H1 (cell line): ENCODE results near the gene DPYD. TPM values are rescaled to one million over a fixed set of nuclear protein-coding genes. Genes with fewer than 3 reads are reported as not detected.

ENCODE experiments used
- CTCF ChIA-PET: fragments of 300-600 bp; sonication (Branson Sonifier 250); formaldehyde crosslinking; loops from one replicate; lab custom pipeline; 2021; ENCODE audit not compliant: partially characterized antibody; lab: Charles Lee
- POLR2A ChIA-PET: fragments of 300-600 bp; sonication (Branson Sonifier 250); formaldehyde crosslinking; loops from one replicate; lab custom pipeline; 2021; ENCODE audit warnings: inconsistent platforms; ENCODE audit not compliant: partially characterized antibody; lab: Charles Lee
- DNase-seq, 2 experiments: peaks; one replicate each; pipeline versions ENCODE4 v3.0.0 to v3.0.0-alpha.2; 2010 to 2022; ENCODE audit warnings: low spot score in 2 of 2, low read depth in 1 of 2, mixed read lengths in 1 of 2
- FAIRE-seq: peaks from 2 replicates; lab custom pipeline; 2011; peaks lifted over from hg19 to GRCh38; lab: Jason Lieb, UNC
- H2AFZ ChIP-seq: 2 replicates; pipeline ENCODE4 v1.8.1; 2012; ENCODE audit warnings: low read length, inconsistent platforms
- H2AK5ac ChIP-seq: 2 replicates; pipeline ENCODE4 v1.6.1; 2013; ENCODE audit warnings: low read depth, low read length
- H2BK120ac ChIP-seq: replicated peaks from 2 replicates; pipeline ENCODE3; 2013; ENCODE audit warnings: low read depth, low read length, inconsistent platforms
- H2BK12ac ChIP-seq: 2 replicates; pipeline ENCODE4 v1.6.1; 2013; ENCODE audit warnings: low read depth, low read length
- H2BK15ac ChIP-seq: 2 replicates; pipeline ENCODE4 v1.6.1; 2013; ENCODE audit warnings: low read length
- H2BK20ac ChIP-seq: 2 replicates; pipeline ENCODE4 v1.6.1; 2013; ENCODE audit warnings: low read length
- H2BK5ac ChIP-seq: 2 replicates; pipeline ENCODE4 v1.6.1; 2013; ENCODE audit warnings: low read depth, low read length
- H3K14ac ChIP-seq: 2 replicates; pipeline ENCODE4 v1.6.1; 2013; ENCODE audit warnings: inconsistent platforms; ENCODE audit not compliant: insufficient read length
- H3K18ac ChIP-seq: 2 replicates; pipeline ENCODE4 v1.6.1; 2013; ENCODE audit warnings: low read length; ENCODE audit errors: extremely low read depth
- H3K23ac ChIP-seq: 2 replicates; pipeline ENCODE4 v1.6.1; 2013; ENCODE audit warnings: inconsistent platforms; ENCODE audit not compliant: insufficient read length
- H3K23me2 ChIP-seq: 2 replicates; pipeline ENCODE4 v1.6.1; 2013; ENCODE audit warnings: low read depth, low read length
- H3K27ac ChIP-seq: 2 replicates; pipeline ENCODE4 v1.6.1; 2011; ENCODE audit warnings: low read depth, low read length, inconsistent platforms
- H3K27me3 ChIP-seq, 4 experiments: replicated peaks in 1 of 4; 1 replicate in 1 of 4; 2 replicates in 3 of 4; pipeline versions ENCODE4 v1.6.1 to v1.8.1; 2011 to 2013; ENCODE audit warnings: low read length in 3 of 4, mild to moderate bottlenecking in 3 of 4, inconsistent platforms in 2 of 4, mixed read lengths in 2 of 4, moderate library complexity in 1 of 4; ENCODE audit not compliant: control insufficient read depth in 3 of 4, insufficient read depth in 3 of 4; ENCODE audit errors: extremely low read depth in 1 of 4
- H3K36me3 ChIP-seq, 4 experiments: 2 replicates each; pipeline versions ENCODE4 v1.6.1 to v1.8.1; 2011 to 2013; ENCODE audit warnings: mild to moderate bottlenecking in 4 of 4, low read length in 3 of 4, moderate library complexity in 2 of 4, control low read depth in 1 of 4, inconsistent platforms in 1 of 4; ENCODE audit not compliant: insufficient read depth in 4 of 4, control insufficient read depth in 2 of 4
- H3K4ac ChIP-seq: replicated peaks from 2 replicates; pipeline ENCODE3; 2013; ENCODE audit warnings: low read length, low read depth, mixed read lengths, inconsistent platforms; ENCODE audit not compliant: insufficient read length
- H3K4me1 ChIP-seq, 4 experiments: replicated peaks in 1 of 4; 1 replicate in 1 of 4; 2 replicates in 3 of 4; pipeline versions ENCODE4 v1.6.1 to v1.8.1; 2011 to 2013; ENCODE audit warnings: low read length in 3 of 4, inconsistent platforms in 2 of 4, mixed read lengths in 1 of 4; ENCODE audit not compliant: insufficient read depth in 4 of 4, control insufficient read depth in 3 of 4
- H3K4me2 ChIP-seq, 2 experiments: 2 replicates each; pipeline versions ENCODE4 v1.6.1 to v1.8.1; 2011 to 2013; ENCODE audit warnings: low read depth in 2 of 2, low read length in 2 of 2, control low read depth in 1 of 2, inconsistent platforms in 1 of 2, mild to moderate bottlenecking in 1 of 2; ENCODE audit not compliant: insufficient read depth in 1 of 2
- H3K4me3 ChIP-seq, 4 experiments: fragments of 200-600, 300-600 bp in 1 of 4; sonication (generic), shearing (Covaris generic), sonication (Bioruptor Twin) in 1 of 4; 2 replicates each; pipeline versions ENCODE4 v1.5.1 to v1.8.1; 2011 to 2016; ENCODE audit warnings: low read length in 4 of 4, low read depth in 3 of 4, control low read depth in 2 of 4, inconsistent platforms in 2 of 4, mild to moderate bottlenecking in 2 of 4, mixed read lengths in 1 of 4, moderate library complexity in 1 of 4; ENCODE audit not compliant: insufficient read depth in 2 of 4; ENCODE audit errors: extremely low read depth in 1 of 4
- H3K56ac ChIP-seq: replicated peaks from 2 replicates; pipeline ENCODE3; 2013; ENCODE audit warnings: low read depth, mild to moderate bottlenecking, mixed read lengths, low read length, inconsistent platforms; ENCODE audit not compliant: insufficient read length
- H3K79me1 ChIP-seq: 2 replicates; pipeline ENCODE4 v1.6.1; 2013; ENCODE audit warnings: low read depth, low read length, control low read depth
- H3K79me2 ChIP-seq, 2 experiments: 2 replicates each; pipeline versions ENCODE4 v1.6.1 to v1.8.1; 2012 to 2013; ENCODE audit warnings: low read length in 2 of 2, mild to moderate bottlenecking in 2 of 2, inconsistent platforms in 1 of 2; ENCODE audit not compliant: insufficient read depth in 2 of 2, control insufficient read depth in 1 of 2
- H3K9ac ChIP-seq, 4 experiments: replicated peaks in 1 of 4; 1 replicate in 1 of 4; 2 replicates in 3 of 4; pipeline versions ENCODE4 v1.6.1 to v1.8.1; 2011 to 2013; ENCODE audit warnings: low read depth in 3 of 4, low read length in 3 of 4, control low read depth in 2 of 4, mild to moderate bottlenecking in 2 of 4, moderate library complexity in 2 of 4, inconsistent platforms in 1 of 4; ENCODE audit errors: extremely low read depth in 1 of 4
- H3K9me3 ChIP-seq, 2 experiments: 2 replicates each; pipeline versions ENCODE4 v1.6.1 to v1.8.1; 2012 to 2013; ENCODE audit warnings: mild to moderate bottlenecking in 2 of 2, moderate library complexity in 2 of 2, control low read depth in 1 of 2, inconsistent platforms in 1 of 2, low read depth in 1 of 2, low read length in 1 of 2, mixed read lengths in 1 of 2; ENCODE audit not compliant: insufficient read depth in 2 of 2
- H4K20me1 ChIP-seq, 2 experiments: replicated peaks in 1 of 2; 2 replicates each; pipeline versions ENCODE3 to v1.8.1; 2011 to 2013; ENCODE audit warnings: inconsistent platforms in 2 of 2, low read length in 2 of 2, mild to moderate bottlenecking in 1 of 2; ENCODE audit not compliant: insufficient read depth in 2 of 2, control insufficient read depth in 1 of 2
- H4K5ac ChIP-seq: 2 replicates; pipeline ENCODE4 v1.6.1; 2013; ENCODE audit warnings: low read length, low read depth, mixed read lengths, inconsistent platforms; ENCODE audit not compliant: insufficient read length
- H4K8ac ChIP-seq: 2 replicates; pipeline ENCODE4 v1.8.0; 2013; ENCODE audit warnings: mild to moderate bottlenecking, moderate library complexity, low read length, inconsistent platforms; ENCODE audit not compliant: insufficient read depth; ENCODE audit errors: extremely low read depth
- H4K91ac ChIP-seq: replicated peaks from 2 replicates; pipeline ENCODE3; 2013; ENCODE audit warnings: low read length, mixed read lengths, inconsistent platforms; ENCODE audit not compliant: insufficient read length
- ATF3 ChIP-seq: IDR thresholded peaks from 2 replicates; pipeline ENCODE4 v1.6.1; 2011; ENCODE audit warnings: low read depth, mild to moderate bottlenecking, low read length; ENCODE audit not compliant: insufficient read depth
- CBX5 ChIP-seq: fragments of 300-800, 300-1000 bp; sonication (generic); IDR thresholded peaks from 2 replicates; pipeline ENCODE4 v1.7.1; 2016; ENCODE audit warnings: antibody characterized with exemption, low read length, low read depth
- CBX8 ChIP-seq: fragments of 300-800, 300-1000 bp; sonication (generic); IDR thresholded peaks from 2 replicates; pipeline ENCODE4 v1.7.1; 2016; ENCODE audit warnings: low read depth, low read length, borderline replicate concordance
- CEBPB ChIP-seq: IDR thresholded peaks from 2 replicates; pipeline ENCODE4 v1.6.1; 2012; ENCODE audit warnings: low read depth, low read length
- CHD2 ChIP-seq: IDR thresholded peaks from 2 replicates; pipeline ENCODE4 v1.6.1; 2012; ENCODE audit warnings: low read length, improper control_type of control experiment
- EGR1 ChIP-seq: IDR thresholded peaks from 2 replicates; pipeline ENCODE4 v1.6.1; 2011; ENCODE audit warnings: low read depth, low read length, borderline replicate concordance
- KDM1A ChIP-seq: fragments of 200-600, 300-600 bp; sonication (generic); IDR thresholded peaks from 2 replicates; pipeline ENCODE4 v1.7.1; 2016; ENCODE audit warnings: mild to moderate bottlenecking, low read length, borderline replicate concordance
- NRF1 ChIP-seq: IDR thresholded peaks from 2 replicates; pipeline ENCODE4 v1.6.1; 2011; ENCODE audit warnings: mild to moderate bottlenecking, low read depth, low read length, improper control_type of control experiment
- PHF8 ChIP-seq: fragments of 200-600 bp; sonication (generic); conservative IDR thresholded peaks from 2 replicates; pipeline ENCODE4 v1.7.1; 2012; ENCODE audit warnings: low read depth, mild to moderate bottlenecking, inconsistent platforms, low read length, moderate library complexity
- POLR2AphosphoS5 ChIP-seq: IDR thresholded peaks from 2 replicates; pipeline ENCODE4 v1.6.1; 2011; ENCODE audit warnings: low read depth, low read length
- POU5F1 ChIP-seq: IDR thresholded peaks from 2 replicates; pipeline ENCODE4 v1.6.1; 2011; ENCODE audit warnings: low read depth, mild to moderate bottlenecking, low read length, moderate library complexity
- RFX5 ChIP-seq: IDR thresholded peaks from 2 replicates; pipeline ENCODE4 v1.6.1; 2011; ENCODE audit warnings: low read depth, low read length, improper control_type of control experiment, borderline replicate concordance
- SAP30 ChIP-seq: fragments of 300-600 bp; sonication (generic); IDR thresholded peaks from 2 replicates; pipeline ENCODE4 v1.7.1; 2012; ENCODE audit warnings: low read length, moderate library complexity, mild to moderate bottlenecking, inconsistent platforms; ENCODE audit not compliant: insufficient read depth, insufficient replicate concordance
- TAF7 ChIP-seq: optimal IDR thresholded peaks from 2 replicates; pipeline ENCODE3; 2011; ENCODE audit warnings: low read depth, mild to moderate bottlenecking, inconsistent platforms, low read length, moderate library complexity, borderline replicate concordance
- TCF12 ChIP-seq: IDR thresholded peaks from 2 replicates; pipeline ENCODE4 v1.6.1; 2011; ENCODE audit warnings: low read depth, mild to moderate bottlenecking, low read length
- ZNF274 ChIP-seq: IDR thresholded peaks from 2 replicates; pipeline ENCODE4 v1.7.0; 2012; ENCODE audit warnings: low read length, borderline replicate concordance; ENCODE audit errors: extremely low read depth
- polyA plus RNA-seq, 7 experiments: library from polyadenylated mRNA; depleted of rRNA in 3 of 7; stranded (reverse) in 5 of 7; unstranded in 2 of 7; fragments of >200 nt in 5 of 7; fragments of 200-250 nt in 2 of 7; gene quantifications; 1 replicate in 5 of 7; 2 replicates in 1 of 7; 4 replicates in 1 of 7; pipeline versions ENCODE4 v1.2.1 to v1.2.3, GENCODE V29; 2011 to 2013; ENCODE audit warnings: missing spikeins in 2 of 7, mixed read lengths in 2 of 7
- total RNA-seq: library from RNA; stranded (reverse); fragmentation: NEBNext Ultra II Directional; extraction: Animal tissue kit (Norgen Biotek cat#: 25700); gene quantifications from 2 replicates; pipeline ENCODE4 v1.2.1, GENCODE V29; 2021

The DPYD gene
- total and polyA plus RNA-seq, 2 of the 8 experiments (the other 6 are each of a cell fraction or from before 2014, with no cell fraction given): 0.29 to 0.73 TPM

DNA sequence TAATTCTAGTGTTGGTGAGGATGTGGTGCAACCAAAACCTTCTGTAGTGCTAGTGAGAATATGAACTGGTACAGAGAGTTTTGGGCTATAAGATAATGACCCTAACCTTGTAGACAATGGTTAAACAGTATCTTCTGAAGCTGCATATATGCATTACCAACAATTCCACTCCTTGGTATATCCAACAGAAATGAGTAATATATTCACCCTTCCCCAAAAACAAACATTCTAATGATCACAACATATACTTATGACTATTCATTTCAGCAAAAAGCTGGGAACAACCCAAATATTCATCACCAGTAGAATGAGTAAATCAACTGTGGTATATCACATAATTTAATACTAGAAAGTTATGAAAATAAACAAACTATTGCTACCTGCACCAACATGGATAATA lies 39.6 kb upstream of the DPYD start:
- FAIRE-seq: no peak

More for the DNA sequence above, 39.6 kb upstream of the DPYD start:
- H3K4me2 ChIP-seq: no peak overlapping the region
- ChIA-PET POLR2A (no interaction called here), CTCF (no interaction called here)
- no peak overlapping the region for H2BK15ac ChIP-seq
- H3K27me3 ChIP-seq: no peaks in the 10 kb centered on the region
- no peak overlapping the region for H3K56ac ChIP-seq
- no peaks in the 10 kb centered on the region for H3K79me1 ChIP-seq
- H3K4me3 ChIP-seq: no peak overlapping the region
- TF ChIP-seq TCF12 (no peak), SAP30 (no peak), NRF1 (no peak), CEBPB (no peak), CBX8 (no peak), POU5F1 (no peak), POLR2AphosphoS5 (no peak), ZNF274 (no peak), CBX5 (no peak), ATF3 (no peak), CHD2 (no peak), TAF7 (no peak), KDM1A (no peak), RFX5 (no peak), PHF8 (no peak), EGR1 (no peak)
- no peak overlapping the region for H4K5ac ChIP-seq
- no peak overlapping the region for H2BK20ac ChIP-seq
- H2BK120ac ChIP-seq: no peak overlapping the region
- DNase-seq: no peak
- no peaks in the 10 kb centered on the region for H3K79me2 ChIP-seq
- no peaks in the 10 kb centered on the region for H3K9me3 ChIP-seq
- H3K4ac ChIP-seq: no peak overlapping the region
- H2BK5ac ChIP-seq: no peak overlapping the region
- no peak overlapping the region for H4K91ac ChIP-seq
- no peaks in the 10 kb centered on the region for H3K4me1 ChIP-seq
- no peak overlapping the region for H3K14ac ChIP-seq
- H4K8ac ChIP-seq: no peak overlapping the region
- H2AK5ac ChIP-seq: no peak overlapping the region
- no peaks in the 10 kb centered on the region for H3K23me2 ChIP-seq
- H3K18ac ChIP-seq: no peak overlapping the region
- H3K27ac ChIP-seq: no peak overlapping the region
- H2BK12ac ChIP-seq: no peak overlapping the region
- no peaks in the 10 kb centered on the region for H3K36me3 ChIP-seq
- H3K9ac ChIP-seq: no peak overlapping the region
- H3K23ac ChIP-seq: no peak overlapping the region
- H2AFZ ChIP-seq: no peak overlapping the region
- no peaks in the 10 kb centered on the region for H4K20me1 ChIP-seq
